Nucleus accumbens (tissue), 56 donors: ENCODE data around the gene FRRS1.

Experiments used
- DNase-seq, 56 donors: peaks; one replicate each; lab custom pipeline; 2025; lab: John Stamatoyannopoulos, UW

FRRS1 gene

DNA sequence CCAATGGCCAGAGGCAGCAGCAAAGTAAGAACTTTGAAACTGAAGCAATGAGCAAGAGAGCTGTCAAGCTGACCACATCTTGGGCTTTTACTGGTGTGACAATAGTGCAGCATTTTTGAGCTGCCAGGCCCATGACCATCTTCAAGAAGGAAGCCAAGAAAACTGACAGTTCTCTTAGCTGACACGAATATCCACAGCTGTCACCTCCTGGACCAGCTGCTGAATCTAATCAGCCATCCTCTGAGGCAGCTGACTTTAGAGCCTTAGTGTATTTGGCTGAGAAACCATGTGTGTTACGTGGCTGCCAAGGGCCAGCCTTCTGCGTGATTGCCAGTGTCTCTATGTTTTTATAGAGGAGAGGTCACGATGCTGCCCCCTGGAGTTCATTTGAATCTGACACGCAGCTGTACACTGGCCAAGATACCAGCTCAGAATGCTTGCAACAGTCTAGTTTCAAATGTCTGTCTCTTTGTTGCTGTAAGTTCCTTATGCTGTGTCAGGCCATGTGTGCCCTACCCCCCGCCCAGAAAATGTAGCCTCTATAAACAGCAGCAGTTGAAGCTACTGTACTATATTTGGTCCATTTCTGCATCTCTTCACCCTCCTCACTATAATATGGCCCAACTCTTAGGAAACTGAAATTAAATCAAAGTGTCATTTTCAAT, 80.8 kb downstream of the FRRS1 start:
- DNase-seq, result peak in 43 of 56 donors; percentile 4 to 79 (median 33)

DNA sequence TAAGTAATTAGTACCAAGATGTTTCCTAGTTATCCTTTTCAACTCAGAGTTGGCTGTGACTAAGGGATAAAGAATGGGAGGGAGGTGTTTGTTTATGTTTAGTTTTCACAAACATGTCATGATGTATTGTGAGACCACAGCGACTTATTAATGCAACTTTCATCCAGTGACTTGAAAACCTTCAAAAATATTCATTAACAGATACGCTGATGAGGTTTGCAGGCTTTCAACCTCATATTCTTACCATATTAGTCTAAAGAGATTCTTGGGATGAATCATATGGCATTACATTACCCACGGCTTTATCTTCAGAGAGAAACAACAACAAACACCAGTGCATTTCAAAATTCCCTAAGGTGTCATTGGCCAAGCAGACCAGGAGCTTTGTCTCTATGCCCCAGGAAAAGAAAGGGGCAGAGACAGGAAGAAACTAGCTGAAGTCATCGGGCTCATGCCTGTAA, 84.1 kb downstream of the FRRS1 start:
- no peak for DNase-seq

DNA sequence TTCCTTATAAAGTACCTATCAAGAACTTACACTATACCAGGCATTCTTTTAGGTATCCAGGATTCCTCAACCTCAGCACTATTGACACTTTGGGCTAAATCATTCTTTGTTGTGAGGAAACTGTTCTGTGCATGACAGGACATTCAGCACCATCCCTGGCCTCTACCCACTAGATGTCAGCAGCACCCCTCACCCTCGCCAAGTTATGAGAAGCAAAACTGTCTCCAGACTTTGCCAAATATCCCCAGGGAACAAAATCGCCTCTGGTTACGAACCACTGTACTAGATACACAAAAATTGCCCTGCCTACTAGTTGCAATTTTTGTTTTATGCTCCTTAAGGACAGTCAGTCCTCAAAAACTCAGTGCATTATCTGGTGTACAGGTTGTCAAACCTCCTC, 84.9 kb downstream of the FRRS1 start:
- no peak for DNase-seq

DNA sequence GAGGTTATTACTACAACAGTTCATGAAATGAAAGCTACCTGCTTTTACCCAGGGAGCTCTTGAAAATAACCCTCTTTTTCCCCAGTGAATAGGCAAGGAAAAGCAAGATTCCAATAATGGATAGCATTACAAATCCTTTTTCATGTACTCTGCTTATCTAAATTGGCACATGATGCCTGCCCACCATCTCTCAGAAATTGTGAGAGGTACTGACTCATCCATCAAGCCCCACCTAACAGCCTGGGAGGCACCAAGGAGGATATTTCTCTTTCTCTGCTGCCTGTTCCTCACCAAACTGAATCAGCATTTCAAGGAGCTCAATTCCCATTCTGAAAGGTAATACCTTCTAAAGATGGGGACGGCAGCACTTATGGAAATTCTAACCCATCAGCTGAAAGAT, 86.2 kb downstream of the FRRS1 start:
- peak in 25 of 56 donors; percentile 2 to 77 (median 26) for DNase-seq

DNA sequence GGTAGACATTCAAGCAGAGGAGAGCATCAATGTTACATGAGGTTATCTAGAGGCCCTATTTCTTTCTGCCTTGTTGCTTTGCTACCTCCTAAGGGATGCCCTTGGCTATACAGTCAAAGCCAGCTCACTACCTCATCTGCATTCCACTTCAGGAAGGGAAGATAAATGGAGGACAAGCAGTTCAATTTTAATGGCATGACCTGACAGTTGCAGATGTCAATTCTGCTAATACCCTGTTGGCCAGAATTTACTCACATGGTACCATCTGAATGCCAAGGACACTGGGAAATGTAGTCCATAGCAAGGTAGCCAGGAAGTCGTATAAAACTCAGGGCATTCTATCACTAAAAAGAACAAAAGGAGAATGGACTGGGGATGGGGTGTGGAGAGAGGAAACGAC, 89.0 kb downstream of the FRRS1 start:
- DNase-seq, result no peak

DNA sequence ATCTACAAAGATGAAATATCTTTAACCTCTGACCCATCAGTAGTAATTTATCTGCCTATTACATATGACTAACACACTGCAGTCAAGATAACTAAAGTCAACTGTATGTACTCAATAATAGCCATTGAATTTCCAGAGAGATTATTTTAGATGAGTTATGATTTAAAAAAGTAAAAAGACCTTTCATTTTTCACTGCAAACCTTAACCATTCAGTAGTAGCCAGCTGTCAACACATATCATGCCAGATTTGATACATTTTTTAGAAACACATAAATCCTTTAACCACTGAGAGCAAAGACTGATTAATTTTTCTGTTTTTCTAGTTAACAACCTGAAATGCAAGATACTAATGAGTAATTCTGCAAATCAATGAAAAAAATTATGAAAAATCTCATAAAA, 89.6 kb downstream of the FRRS1 start:
- no peak for DNase-seq

DNA sequence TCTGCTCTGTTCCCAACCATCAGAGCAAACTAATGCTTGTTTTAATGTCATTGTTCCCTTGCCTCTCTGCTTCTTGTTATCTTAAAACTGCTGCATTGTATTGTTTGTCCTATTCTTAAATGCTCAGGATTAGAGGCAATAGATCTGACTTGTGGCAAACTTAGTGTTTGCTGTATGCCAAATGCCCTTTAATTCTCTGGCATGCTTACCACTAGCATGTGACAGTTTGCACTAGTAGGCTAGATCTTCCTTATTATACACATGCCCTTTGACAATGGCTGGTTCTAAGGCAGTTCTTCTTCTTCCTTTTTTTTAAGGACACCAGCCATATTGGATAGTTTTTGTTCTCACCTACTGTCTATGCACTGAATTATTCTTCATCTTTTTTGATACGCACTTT, 90.4 kb downstream of the FRRS1 start:
- no peak for DNase-seq

DNA sequence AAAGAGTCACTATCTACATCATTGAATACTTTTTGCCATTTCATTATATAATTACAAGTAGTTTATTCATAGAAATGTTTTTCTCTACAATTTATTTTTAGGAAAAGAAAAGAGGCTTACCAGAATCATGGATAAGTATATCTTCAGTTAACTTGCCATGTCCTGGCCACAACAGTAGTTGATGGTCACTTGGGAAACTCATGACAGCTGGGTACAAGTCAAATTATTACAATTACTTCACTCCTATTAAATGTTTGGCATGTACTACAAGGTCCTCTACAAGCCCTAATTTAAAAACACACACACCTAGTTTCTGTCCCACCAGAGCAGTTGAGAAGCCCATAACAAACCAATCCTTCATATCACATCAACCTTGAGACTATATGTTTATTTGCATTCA, 91.1 kb downstream of the FRRS1 start:
- DNase-seq, result no peak

DNA sequence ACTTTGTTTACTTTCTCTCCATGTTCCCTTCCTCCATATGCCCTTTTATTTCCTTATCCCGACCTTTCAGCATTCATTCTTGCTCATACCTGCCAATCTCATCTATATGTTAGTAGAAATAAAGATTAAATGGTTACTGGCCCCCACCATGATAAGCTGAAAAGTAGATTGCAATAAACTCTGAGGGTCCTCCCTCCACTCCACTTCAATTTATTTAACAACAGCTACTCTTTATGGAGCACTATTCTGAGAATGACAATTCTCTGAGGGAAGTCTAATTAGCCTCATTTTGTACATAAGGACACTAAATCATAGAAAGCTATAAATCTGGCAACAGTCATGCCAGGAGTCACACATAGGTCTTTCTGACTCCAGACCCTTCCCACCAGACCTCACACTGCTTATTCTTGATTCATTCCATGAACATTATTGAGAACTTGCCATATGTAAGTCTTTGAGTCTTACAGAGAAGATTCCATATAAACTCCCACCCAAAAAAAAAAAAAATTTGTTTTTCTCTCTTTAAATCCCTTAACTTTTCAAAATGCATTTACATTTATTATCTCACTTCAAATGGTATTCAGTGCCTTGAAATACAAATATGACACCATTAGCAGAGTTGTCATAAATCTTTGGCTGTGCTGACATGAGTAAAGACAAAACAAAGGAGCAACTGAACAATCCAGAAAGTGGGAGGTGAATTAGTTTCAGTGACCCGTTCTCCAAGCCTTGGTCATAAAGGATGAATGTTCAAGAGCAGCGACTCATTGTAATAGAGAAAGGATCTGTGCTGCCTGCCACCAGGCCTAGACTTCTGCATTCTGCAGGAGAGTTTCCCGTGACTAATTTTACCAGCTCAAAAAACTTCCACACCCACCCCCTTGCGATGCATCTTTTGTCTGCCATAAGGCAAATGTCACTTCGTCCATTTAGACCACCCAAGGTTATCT, 92.0 kb downstream of the FRRS1 start:
- DNase-seq, result no peak

DNA sequence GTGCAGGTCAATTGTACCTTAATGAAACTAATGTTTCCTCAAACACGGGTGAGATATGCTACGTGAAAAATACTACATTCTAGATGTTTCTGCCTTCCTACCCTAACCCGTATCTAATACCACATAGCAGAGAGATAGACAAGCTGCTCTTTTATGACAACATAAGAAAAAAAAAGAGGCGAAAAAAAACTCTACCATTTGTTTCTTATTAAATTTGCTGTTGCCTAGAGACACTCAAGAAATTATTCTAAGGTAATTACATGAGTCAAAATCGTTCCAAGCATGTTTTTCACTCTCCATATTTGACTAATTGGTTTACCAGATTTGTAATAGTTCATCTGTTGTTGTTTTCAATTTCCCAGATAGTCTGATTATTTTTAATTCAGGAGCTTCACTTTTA, 93.1 kb downstream of the FRRS1 start:
- DNase-seq, result no peak

DNA sequence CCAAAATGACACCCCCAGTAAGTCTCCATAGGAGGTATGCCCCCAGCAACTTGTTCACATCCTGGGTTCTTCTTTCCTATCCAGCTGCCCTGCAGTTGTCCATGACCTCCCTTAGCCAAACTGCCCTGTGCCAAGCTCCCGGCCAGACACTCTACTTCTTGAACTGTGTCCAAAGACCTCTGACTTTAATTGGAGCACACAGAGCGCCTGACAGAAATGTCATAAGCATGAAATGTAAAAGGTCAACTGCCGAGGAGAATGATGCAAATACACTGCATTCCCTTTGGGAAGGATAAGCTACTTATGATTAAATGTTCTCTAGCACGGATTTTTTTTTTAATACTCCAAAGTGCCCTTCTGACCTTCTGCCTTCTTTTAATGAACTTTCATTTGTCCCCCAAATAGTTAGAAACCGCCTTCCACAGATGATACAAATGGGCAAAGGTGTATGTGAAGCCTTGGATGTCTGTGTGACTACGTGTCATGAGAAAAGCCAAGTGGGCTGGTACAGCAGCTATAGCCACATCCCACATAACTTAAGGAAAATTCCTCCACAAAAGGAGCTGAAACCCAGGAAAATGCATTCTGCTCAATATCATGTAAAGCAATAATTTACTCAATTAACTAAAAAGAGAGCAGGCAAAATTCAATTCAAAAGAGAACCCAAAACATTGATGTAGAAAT, 93.8 kb downstream of the FRRS1 start:
- no peak for DNase-seq

DNA sequence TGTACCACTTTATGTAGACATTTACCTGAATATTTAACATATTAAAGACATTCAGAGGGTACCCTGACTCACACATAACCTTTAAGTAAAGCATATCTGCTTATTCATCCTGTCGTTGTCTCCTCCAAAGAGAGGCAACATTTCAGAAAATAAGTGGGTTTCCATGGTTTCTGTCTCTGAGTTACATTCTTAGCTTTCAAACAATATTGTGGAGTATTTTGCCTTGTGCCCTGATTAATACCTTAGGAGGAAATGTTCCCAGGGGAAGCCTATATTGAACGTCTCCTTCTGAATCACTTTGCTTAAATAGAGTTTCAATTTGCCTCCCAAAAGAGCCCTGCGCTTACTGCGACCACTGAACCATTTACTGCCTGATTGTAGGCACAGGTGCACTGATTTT, 94.4 kb downstream of the FRRS1 start:
- DNase-seq, result no peak

DNA sequence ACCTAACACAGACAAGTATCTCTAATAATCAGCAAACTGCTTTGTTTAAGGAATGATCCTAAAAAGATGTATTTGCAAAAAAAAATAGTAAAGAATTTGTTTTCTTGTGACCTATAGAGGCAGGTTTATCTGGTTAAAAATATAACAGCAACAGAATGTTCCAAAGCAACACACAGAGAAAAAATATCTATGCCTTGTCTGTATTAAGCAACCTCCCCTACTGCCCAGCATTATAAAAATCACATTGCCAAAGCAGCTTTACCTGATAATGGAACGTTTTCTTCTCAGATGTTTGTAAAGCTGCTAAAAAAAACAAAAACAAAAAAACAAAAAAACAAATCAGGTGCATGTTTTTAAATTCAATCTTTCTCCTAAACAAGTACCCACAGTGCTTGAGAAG, 95.9 kb downstream of the FRRS1 start:
- DNase-seq, result no peak

DNA sequence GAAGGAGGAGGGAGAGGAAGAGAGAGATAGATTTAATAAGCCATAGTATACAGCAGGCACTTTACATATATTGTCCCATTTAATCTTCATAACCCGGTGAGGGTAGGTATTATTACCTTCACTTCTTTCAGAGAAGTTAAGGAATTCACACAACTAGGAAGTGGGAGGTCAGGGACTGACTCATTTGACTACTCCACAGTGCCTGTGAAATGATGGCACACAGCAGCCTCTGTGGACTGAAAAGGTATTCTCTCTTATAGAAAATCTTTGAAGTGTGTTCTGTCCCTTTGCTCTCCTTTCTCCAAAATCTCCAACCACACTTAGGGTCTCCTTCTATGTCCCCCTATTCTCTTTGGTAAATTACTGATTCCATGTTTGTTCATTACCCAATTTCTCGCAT, 96.6 kb downstream of the FRRS1 start:
- peak in 1 of 56 donors; percentile 8 for DNase-seq

DNA sequence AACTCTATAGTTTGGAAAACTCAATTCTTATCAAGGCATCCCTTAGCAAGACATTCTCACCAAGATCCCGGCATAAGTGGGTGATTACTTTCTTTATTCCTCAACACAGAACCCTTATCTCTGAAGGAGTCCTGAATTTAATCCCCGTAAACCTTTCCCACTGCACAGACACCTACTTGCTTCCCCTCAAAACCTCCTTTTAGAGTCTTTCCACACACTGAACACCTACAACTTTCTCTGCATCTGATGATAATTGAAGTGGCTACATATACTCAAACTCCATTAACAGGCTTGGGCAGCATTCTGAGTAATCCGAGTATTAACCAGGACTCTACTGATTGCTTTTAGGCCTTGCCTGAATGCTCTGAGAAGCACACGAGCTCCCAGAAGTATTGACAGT, 97.1 kb downstream of the FRRS1 start:
- no peak for DNase-seq

DNA sequence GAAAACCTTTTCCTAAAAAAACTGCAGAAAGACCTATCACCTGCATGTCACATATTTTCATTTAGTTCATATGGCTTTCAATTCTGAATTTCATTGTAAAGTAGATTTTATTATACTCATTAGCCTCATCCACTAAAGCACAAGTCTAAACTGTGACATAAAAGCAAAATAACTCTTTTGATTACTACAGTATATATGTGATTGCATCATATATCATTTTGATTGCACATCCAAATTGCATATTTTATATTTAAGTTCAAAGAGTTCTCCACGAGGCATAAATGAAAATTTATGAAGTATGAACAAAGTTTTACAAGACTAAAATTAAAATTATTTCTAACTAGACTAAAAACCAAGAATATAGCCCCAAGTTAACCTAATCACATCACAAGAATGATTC, 101.2 kb downstream of the FRRS1 start:
- DNase-seq, result no peak

DNA sequence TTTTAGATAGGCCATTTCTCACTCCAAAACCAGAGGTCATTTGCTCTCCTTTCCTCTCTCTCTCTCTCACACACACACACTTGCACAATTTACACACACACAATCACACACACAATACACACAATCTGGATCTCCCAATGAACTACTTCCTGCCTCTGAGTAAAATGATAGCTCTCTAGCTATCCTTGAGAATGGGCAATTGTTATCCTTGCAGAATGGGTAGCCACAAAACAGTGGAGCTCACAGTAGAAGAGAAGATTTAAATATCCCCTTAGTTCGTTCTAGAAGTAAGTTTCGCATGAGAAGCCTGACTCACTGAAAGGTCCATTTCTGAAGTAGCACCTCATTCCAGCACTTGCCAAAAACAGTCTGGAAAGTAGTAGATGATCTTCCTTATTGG, 102.9 kb downstream of the FRRS1 start:
- DNase-seq, result no peak

DNA sequence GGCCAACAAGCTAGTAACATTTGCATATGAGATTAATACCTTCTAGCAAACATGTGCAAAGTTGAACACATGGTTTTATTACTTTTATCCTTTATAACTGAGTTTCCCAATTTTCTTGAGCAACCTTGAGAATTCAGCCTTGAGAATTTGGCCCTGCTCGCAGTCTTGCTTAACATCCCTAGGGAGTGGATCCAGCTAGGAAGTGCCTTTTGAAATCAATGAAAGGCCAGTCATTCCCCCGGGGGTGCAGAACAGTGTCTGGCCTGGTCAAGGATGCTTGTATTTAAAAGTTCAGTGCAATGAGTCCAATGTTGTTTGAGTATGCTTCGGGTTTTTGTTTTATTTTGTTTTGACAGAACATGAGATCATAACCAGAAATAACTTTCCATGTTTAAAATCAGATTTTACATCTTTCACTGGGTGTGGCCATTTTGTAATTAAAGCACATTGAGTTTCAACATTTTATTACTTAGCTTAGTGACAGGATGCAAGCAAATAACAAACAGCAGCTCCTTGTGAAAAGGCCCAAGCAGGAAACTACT, 103.8 kb downstream of the FRRS1 start:
- DNase-seq, result peak in 2 of 56 donors; percentile 6 to 11

DNA sequence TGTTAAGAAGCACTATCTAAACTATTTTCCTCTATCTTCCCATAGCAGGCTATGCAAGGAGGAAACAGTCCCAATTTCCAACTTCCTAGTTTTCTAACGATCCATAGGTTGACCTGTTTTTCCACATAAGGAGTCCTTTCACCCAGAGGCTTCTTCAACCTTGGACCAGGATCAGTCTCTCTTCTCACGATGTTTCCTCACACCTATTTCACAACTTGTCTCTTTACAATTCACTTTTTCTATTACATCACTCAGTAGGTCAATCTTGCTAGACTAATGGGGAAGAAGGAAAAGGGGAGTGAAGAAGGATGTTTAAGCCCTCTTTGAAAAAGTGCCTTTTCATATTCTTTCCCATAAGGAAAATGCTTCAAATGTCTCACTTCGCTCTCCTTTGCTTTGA, 104.7 kb downstream of the FRRS1 start:
- no peak for DNase-seq

DNA sequence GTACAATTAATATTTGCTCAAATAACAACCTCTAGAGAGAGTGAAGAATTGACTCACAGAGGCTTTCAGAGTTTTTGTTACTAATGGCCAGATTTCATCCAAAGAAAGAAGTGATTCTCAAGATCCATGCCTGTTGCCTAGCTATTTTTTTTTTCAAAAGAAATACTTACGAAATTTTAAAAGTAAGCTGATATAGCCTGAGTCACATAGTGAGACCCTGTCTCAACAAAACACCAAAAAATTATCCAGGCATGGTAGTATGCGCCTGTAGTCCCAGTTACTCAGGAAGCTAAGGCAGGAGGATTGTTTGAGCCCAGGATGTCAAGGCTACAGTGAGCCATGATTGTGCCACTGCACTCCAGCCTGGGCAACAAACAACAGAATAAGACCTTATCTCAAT, 105.9 kb downstream of the FRRS1 start:
- no peak for DNase-seq

DNA sequence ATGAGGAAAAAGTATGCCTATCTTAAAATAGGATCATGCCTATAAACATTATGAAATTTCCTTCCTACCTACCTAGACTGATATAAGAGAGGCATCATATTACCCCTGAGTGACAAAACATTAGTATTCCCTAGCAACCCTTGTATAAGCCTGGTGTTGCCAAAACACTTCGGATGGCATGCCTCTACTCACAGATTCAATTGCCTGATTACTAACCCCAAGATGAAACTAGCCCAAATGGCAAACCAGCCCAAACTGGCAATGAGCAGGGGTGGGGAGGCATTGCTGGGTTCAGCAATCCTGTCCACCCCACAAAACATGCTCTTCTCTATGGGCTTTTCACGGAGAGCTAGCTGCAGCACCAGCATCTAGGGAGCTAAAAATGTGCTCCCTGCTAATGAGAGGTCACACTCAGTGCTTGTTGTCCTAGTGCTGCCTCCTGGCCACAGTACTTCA, 106.7 kb downstream of the FRRS1 start:
- no peak for DNase-seq
